GM21447 (cell line): ENCODE measurements around the gene AEBP1.
A peak's percentile ranks its signal among the peaks of the same experiment; 100 is the strongest.

Experiments used
- ATAC-seq: cut with Tn5 transposase; IDR thresholded peaks from one replicate; pipeline ENCODE4 v1.9.1; 2021; ENCODE audit not compliant: unreplicated experiment

The AEBP1 gene

DNA sequence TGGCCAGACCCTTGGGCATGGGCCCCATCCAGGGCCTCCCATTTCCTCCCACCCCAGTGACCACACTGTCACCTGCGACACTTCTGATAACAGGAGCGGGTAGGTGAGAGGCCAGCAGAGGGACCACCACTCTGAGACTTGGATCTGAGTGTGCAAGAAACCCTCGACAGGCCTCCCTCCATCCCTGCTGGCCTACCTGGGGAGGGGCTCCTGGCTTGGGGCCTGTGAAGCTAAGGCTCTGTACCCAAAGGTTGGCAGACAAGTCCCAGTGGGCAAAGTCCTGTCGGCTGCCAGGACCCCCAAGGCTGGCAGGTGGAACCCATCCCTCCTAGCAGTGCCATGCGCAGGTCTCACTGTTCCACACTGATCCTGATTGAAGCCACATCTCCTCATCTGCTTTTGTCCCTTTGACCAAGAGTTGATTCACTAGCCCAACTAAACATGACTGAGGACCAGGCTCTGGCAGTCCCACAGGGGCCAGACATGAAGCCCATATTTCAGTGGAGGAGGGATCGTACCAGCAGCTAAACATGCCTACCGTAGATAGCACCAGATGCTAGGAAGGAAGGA, 37.6 kb upstream of the AEBP1 start:
- no peak for ATAC-seq

DNA sequence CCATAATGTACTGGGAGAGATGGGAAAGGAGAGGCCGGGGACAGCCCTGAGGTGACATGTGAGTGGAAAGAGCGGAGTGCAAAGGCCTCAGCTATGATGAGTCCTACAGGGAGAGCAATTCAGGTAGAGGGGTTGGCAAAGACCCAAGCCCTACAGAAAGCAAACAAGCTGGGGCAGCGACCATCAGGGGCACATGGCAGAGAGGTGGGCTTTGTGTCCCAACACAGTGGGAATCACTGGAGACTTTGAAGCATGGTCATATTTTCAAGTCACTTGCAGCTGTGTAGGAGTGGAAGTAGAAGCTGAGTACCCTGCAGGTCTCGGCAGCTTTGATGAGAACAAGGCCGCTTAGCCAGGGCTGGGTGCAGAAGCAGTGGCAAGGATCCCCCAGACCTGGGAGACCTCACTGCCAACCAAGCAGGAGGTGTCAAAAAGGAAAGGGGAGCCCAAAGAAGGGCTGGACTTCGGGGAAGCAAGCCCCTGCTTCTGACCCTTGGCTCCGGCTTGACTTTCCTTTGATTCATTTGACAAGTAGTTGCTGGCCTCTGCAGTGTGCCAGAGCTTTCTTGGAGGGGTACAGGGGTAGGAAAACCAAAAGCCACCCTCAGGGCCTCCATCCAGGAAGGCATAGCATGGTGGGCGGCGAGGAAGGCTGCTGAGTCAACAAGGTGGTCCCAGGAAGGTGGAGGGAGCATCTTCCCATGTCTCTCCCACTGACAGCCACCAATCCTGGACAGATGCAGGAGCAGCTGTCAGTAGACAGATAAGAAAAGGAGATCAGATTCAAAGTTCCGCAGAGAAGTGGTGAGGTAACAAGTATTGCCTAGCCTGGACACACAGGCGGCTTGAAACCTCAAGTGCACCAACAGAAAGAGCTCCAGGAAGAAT, 36.8 kb upstream of the AEBP1 start:
- ATAC-seq: no peak

DNA sequence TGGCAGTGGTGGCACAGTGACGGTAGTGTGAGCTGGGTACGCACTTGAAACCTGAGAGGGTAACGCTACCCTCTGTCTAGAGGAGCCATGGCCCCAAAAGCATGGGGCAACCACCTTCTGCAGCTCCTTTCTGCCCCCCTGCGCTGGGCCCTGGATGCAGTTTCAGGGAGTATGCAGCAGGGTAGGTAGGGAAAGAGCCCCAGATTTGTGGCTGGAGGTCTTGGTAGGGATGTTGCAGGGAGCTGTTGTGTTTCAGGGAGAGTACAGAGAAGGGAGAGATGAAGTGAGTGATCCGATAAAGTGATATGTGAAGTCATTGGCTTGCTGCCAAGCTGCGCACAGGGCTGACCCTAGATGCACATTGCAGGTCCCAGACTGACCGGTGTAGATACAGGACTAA, 36.1 kb upstream of the AEBP1 start:
- ATAC-seq: no peak

DNA sequence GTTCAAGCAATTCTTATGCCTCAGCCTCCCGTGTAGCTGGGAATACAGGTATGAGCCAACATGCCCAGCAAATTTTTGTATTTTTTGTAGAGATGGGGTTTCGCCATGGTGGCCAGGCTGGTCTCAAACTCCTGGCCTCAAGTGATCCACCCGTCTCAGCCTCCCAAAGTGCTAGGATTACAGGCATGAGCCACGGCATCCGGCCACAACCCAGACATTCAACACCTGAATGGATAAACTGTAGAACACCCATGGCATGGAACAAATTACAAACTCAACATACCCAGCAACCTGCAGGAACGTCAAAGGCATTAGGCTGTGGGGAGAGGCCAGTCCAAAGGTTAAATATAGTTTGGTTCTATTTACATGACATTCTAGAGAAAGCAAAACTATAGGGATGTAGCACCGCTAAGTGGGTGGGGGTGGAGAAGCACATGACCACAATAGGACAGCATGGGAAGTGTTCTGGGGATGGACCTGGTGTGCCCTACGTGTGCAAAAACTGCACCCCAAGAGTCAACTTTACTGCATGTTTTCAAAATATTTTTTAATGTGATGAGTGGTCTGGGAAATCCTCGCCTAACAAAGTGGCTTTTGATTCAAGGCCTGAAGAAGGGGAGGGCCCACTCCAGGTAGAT, 32.3 kb upstream of the AEBP1 start:
- ATAC-seq: no peak

DNA sequence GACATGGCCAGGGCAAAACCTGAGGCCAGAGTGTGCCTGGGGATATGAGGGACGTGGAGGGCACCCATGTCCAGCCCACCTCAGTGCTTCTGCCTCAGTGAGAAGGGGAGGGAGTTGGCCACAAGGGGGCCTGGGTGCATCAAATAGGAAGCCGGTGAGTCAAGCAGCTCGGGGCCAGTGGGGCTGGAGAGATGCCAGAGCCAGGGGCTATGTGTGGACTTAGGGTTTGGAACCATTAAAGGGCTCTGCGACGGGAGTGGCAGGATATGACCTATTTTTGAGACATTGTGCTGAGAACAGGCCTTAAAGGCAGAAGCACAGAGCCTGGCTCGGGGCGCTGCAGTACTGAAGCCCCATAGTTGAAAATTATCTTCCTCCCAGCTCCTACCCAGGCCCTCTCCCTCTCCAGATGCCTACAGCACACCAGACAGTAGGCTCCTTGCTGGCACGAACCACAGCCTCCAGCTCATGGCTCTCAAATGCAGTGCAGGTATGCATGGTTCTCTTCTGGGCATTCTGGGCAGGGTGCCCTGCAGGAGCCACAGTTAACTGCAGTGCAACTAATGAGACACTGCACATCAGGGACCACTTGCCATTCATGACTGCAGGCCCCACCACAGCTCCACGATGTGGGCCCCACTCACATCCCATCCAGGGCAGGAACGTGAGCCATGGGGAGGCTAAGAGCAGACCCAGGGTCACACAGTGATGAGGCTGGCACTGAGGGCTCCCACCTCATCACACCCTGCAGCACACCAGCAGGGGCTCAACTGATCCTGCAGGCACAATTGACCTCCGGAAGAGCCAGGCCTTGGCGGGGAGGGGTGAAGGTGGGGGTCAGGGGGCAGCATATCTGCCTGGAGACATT, 31.5 kb upstream of the AEBP1 start:
- ATAC-seq: no peak

DNA sequence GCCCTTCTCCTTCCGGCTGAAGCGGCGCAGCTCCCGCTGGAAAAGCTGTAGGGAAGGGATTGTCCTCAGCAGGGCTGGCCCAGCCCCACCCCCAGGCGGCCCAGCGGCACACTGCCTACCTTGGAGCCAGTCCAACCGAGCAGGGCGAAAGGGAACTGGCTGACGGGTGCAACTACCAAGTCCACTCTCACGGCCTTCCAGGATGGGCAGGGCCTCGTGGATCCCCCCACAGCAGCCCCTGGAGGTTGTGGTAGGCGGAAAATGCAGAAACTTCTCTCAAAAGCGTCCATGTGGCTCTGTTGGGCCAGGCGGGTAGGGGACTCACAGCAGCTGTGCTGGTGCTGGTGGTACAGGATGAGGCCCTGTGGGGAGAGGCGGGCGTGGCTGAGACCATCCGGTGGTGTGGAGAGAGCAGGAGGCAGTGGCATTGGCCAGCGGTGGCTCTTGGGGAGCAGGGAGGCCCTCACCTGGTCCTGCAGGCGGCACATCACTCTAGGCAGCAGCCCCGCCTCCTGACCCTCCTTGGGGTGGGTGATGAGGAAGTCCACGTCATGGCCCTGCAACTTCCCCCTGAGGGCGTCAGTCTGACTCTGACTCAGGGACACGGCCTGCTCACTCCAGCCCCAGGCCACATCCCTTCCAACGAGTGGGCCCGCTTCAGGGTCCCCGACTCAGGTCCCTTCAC, 30.3 kb upstream of the AEBP1 start:
- peak; percentile 59 for ATAC-seq

DNA sequence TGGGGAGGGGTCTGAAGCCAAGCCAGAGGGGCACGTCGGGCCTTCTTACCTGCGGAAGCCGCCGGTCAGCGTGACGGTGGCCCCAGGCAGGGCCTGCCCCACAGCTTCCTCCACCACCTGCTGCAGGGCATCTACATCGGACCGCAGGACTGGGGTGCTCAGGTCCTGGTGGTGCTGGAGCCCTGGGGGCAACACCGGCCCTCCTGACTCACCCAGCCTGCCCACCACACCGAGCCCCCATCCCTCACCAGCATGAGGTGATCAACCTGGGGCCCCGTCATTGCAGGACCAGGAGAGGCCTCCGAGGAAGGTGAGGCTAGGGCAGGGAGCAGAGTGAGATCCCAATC, 29.8 kb upstream of the AEBP1 start:
- no peak for ATAC-seq

DNA sequence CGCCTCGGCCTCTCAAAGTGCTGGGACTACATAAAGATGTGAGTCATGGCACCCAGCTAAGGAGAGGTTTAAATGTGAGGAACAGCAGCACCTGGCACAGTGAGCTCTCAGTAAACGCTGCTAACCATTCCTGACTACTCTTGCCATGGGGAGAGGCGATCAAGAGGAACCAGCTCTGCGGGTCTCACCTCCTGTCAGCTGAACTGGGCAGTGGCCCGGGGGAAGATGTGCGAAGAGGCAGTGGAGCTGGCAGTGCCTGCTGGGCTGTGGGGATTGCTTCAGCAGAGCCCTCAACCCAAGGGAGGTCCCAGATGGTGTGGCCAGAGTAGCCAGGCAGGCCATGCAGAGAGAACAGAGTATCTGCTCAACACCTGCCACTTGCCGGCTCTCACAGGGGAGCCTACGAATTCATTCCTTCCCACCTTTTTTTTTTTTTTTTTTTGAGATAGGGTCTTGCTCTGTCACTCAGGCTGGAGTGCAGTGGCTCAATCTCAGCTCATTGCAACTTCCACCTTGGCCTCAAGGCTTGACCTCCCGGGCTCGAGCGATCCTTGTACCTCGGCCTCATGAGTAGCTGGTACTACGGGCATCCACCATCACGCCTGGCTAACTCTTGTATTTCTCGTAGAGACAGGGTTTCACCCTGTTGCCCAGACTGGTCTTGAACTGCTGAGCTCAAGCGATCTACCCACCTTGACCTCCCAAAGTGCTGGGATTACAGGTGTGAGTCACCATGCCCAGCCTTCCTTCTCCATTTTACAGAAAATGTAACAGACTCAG, 28.7 kb upstream of the AEBP1 start:
- no peak for ATAC-seq

DNA sequence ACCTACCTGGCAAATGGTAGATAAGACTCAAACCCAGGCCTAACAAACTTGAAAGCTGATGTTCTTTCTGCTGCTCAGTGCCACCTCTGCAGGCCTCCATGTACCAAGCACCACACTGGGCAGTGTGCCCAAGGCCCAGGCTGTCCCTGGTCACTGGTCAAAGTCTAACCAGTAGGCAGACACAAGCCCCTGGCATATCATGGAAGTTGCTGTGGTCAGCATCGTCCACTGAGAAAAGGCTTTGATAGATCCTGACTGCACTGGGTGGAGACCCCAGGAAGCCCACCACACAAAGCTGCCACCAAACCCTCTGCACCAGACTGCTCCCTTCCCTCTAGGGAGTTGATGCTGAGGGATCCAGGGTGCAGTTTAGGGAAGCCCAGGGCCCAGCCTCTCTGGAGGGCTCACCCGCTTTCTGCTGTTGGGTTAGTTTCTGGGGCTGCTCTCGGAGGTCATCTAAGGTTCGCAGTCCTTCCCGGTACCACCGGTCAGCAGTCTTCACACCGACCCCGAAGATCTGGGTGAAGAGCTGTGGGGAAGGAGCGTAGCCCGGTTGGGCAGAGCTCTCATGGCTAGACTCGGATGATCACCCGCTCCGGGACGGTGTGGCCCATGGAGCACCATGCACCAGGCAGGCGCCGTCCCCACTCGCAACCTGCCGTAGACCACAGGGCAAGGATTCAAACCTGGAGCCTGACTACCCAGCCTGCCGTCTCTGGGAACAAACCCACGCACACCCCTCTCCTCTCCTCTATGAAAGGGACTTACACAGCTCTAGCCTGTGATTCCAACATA, 27.8 kb upstream of the AEBP1 start:
- ATAC-seq: no peak

DNA sequence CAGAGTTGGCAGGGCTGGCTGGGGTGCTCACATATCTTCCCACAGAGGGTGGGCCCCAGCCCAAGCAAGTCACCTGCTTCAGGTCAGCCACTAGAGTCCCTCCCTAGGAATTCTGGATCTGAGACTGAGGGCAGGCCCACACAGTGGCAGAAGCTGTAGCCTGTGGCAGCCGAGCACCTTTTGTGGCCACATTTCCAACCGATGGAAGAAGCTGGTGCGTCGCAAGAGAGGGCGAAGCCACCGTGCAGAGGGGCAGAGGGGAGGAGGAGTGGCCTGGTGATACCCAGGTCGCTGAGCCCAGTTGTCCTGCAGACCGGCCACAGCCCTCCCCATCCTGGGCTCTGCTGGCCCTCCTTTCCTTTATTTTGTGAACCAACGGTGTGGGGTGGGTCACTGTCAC, 27.1 kb upstream of the AEBP1 start:
- ATAC-seq: no peak

DNA sequence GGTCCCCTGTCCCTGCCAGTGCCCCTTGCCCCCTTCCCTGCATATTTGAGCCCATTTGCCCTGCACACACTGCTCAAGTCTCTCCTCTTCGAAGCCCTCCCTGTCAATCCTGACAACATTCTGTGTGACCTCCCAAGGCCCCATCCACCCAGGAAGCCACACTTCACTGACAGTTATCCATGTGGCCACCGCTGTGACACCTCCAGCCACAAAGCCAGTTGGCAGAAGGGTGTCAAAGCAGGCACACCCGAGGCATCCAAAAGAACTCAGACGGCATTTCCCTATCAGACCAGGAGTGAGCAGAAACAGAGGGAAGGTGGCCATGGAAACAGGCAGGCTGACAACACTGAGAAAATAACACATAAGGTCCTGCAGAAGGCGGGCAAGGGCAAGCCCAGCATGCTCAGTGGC, 26.5 kb upstream of the AEBP1 start:
- no peak for ATAC-seq

DNA sequence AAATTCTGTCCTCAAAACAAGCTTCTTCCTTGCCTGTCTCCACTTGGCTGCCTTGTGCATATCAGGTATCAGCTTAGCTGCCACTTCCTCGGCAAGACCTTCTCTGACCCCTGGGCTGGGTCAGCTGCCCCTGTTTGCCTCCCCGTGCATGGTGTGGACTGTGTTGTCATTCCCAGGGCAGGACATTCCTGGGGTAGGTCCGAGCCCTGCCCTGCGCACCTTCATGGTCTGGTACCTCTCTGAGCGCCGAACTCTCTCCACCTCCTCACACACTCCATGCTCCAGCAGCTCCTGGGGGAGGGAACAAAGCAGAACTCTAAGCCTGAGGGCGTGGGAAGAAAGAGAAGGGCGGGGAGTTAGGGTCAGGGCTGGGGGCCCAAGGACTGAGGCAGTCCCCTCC, 25.6 kb upstream of the AEBP1 start:
- no peak for ATAC-seq

DNA sequence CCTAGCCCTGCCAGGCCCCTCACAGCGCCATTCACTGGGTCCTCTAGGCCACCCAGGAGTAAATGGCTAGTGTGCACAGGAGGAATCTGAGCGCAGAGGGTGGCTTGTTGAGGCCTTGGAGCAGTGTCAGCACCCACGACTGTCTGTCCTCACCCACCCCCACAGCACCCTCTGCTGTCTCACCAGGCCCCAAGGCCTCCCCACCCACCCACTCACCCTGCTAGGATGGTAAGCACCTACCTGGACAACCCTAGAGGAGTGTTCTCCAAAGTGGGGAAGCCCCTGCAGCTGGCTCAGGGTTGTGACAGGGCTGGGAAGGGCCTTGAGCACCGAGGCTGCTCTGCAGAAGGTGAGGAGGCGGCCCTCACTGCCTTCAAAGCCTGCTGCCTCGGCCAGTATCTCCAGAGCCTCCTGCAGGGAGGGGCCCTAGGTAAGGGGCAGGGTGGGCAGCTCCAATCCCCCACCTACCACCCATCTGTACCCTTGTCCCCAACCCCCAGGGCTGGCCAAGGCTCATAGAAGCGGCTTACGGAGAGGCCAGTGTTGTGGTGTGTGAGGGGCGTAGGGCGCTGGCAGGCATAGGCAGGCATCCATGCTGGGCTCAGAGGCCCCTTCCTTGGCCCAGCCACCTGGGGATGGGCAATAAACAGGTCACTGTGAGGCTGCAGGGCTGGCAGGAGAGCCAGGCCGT, 24.7 kb upstream of the AEBP1 start:
- ATAC-seq: no peak

DNA sequence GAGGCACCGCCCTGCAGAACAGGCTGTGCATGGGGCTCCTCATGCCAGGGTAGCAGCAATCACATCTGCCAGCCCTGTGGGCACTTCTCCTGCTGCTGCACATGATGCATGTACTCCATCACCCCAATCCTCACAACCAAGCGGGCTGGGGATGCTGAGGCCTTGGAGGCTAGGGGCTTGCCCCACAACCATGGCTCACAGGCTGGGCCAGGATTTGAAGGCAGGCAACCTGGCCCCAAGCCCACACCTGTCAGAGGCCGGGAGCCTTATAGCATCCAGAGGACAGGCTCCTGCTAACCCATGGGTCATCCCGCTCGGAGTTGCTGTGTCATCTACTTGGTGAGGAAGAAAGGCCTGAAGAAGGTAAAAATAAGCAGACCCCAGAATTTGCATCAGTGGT, 24.0 kb upstream of the AEBP1 start:
- ATAC-seq: no peak

DNA sequence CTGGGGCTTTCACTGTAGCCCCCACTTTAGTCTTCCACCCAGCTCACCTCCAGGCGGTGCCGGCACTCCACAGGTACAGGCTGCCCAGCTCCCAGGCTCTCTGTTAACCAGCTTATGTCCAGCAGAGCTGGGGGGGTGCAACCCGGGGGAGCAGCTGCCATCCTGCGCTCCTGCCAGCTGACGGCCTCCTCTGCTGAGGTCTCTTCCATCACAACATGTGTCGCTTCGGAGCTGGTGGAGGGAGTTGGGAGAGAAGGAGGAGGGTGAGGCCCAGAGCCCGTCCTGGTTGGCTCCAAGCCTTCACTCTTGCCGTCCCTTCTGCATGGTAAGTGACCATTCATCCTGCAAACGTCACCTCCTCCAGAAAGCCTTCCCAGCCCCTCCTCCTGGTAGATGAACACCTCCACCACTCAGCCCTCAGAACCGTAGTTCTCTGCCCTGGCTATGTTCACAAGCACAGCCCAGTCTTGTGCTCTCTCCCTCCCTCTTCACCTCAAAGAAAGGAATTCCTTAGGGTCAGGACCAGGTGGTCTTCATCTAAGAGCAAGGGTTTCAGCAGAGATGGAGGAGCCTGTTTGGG, 23.4 kb upstream of the AEBP1 start:
- ATAC-seq: no peak

DNA sequence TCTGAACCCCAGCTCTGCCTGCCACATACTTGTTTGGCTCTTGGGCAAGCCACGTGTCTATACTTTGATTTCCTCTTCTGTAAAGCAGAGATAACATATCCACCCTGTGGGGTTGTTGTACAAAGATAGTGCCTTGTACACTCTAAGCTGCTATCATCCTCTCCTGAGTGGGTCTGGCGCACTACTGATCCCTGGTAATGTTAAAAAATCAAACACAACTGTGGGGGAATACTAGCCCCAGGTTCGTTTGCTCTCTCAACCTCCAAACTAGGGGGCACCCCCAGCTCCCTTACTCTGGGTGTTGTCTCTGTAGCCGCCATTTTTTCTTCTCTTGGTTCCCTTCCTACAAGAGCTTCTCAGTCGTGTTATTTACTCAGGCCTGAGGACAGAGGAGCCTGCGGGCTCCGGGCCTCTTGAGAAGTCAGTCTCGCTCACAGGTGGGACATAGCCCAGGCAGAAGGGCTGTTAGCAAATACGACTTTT, 22.8 kb upstream of the AEBP1 start:
- ATAC-seq: no peak

DNA sequence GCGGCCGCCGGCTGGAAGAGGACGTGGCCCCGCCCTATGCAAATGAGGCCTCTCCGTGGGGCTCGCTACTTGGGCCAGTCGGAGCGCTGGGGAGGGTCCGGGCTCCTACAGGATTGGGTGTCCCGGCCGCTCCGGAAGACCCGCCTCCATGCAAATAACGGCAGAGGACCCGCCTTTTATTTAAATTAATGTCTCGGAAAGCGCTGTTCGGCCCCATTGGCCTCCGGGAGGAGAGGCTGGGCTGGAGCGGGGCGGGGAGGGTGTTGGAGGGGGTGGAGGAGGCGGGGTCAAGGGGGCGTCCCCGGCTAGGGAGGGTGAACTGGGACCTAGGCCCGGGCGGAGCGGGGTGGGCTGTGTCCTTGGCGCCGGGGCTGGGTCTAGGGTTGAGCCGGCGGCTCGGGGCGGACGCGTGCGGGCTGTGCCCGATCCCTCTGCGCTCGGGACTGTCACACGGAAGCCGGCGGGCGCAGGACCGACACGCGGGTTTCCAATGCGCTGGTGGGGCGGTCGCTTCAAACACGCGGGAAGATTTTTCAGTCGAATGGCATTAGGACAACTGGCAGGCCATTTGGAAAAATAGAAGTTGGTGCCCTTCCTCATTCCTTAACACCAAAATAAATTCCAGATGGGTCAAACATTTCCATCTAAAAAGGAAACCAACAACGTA, 21.5 kb upstream of the AEBP1 start:
- peak; percentile 85 for ATAC-seq

DNA sequence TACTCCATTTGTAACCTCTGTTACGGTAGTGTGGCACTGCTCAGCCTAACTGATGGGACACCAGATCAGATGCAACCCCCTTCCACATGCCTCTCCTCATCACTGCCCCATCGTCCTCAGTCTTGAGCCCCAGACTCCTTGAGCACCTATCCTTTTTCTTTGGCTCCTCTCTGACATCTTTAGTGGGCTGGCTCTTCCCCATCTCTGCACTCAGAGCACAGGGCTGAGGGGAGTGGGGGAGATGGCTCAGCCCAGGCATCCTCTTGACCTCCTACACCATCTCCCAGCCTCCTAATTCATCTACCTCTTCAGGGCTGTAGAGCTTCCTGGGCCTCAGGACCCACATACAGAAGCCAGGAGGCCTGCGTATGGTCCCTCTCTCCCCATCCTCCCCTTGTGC, 20.3 kb upstream of the AEBP1 start:
- ATAC-seq: no peak
